Vagina (tissue), 2 donors: ENCODE data around the gene OTOP1.

Experiments used
- CTCF ChIP-seq, 3 experiments: fragments of 450-650 bp in 2 of 3; fragments of 200-600 bp in 1 of 3; sonication (generic) in 1 of 3; IDR thresholded peaks; one replicate each; pipeline ENCODE4 v1.5.1; 2017 to 2019; ENCODE audit warnings: antibody characterized with exemption in 3 of 3, mild to moderate bottlenecking in 2 of 3, moderate library complexity in 2 of 3
- POLR2A ChIP-seq, 2 donors: fragments of 450-650 bp; IDR thresholded peaks; one replicate each; pipeline ENCODE4 v1.6.1; 2017; ENCODE audit warnings: antibody characterized with exemption in 2 of 2, mild to moderate bottlenecking in 2 of 2, moderate library complexity in 2 of 2
- POLR2AphosphoS5 ChIP-seq, 2 donors: sonication (generic); formaldehyde crosslinking; IDR thresholded peaks; one replicate each; pipeline ENCODE4 v1.9.0; 2017; ENCODE audit warnings: antibody characterized with exemption in 2 of 2, mild to moderate bottlenecking in 2 of 2, low read depth in 1 of 2; ENCODE audit not compliant: insufficient read depth in 1 of 2

GRCh38 chr4:4248885-4249203 is 22.1 kb upstream of the OTOP1 start:
- TF ChIP-seq CTCF (IDR thresholded peaks at IDR 0.05) (no peak), POLR2A (IDR thresholded peaks at IDR 0.05) (no peak), POLR2AphosphoS5 (IDR thresholded peaks at IDR 0.05; ENCODE audit: insufficient read depth in 1 of 2, low read depth in 1 of 2) (no peak)
